HG02798 (cell line): ENCODE measurements around the gene MEA1.

ENCODE experiments used
- ATAC-seq: cut with Tn5 transposase; IDR thresholded peaks from one replicate; pipeline ENCODE4 v1.9.1; 2021; ENCODE audit warnings: mild to moderate bottlenecking; ENCODE audit not compliant: unreplicated experiment, poor library complexity

Gene MEA1

GRCh38 chr6:43040542-43041257 lies 27.0 kb upstream of the MEA1 start:
- no peak for ATAC-seq

- ATAC-seq: no peak
Measured at GRCh38 chr6:43038727-43039126, 25.0 kb upstream of the MEA1 start.

GRCh38 chr6:43037706-43038105 lies 24.0 kb upstream of the MEA1 start:
- no peak for ATAC-seq

- no peak for ATAC-seq
Measured at GRCh38 chr6:43037197-43037596, 23.5 kb upstream of the MEA1 start.

GRCh38 chr6:43036712-43037111 lies 23.0 kb upstream of the MEA1 start:
- no peak for ATAC-seq

- no peak for ATAC-seq
Measured at GRCh38 chr6:43035495-43036194, 21.9 kb upstream of the MEA1 start.

GRCh38 chr6:43034190-43034525 lies 20.4 kb upstream of the MEA1 start:
- no peak for ATAC-seq

- ATAC-seq: no peak
Measured at GRCh38 chr6:43033496-43034189, 19.9 kb upstream of the MEA1 start.

- no peak for ATAC-seq
Measured at GRCh38 chr6:43032326-43032725, 18.6 kb upstream of the MEA1 start.

- no peak for ATAC-seq
Measured at GRCh38 chr6:43029120-43029519, 15.4 kb upstream of the MEA1 start.

GRCh38 chr6:43026365-43026764 lies 12.6 kb upstream of the MEA1 start:
- ATAC-seq: no peak

- ATAC-seq: no peak
Measured at GRCh38 chr6:43024436-43024835, 10.7 kb upstream of the MEA1 start.

GRCh38 chr6:43021270-43022047 lies 7.7 kb upstream of the MEA1 start, which contains the start of gene RRP36:
RRP36 (plus strand) TSS chr6:43021623; CDS start chr6:43021655, 32 bp downstream.
- peak; percentile 82 for ATAC-seq

- ATAC-seq: no peak
Measured at GRCh38 chr6:43020847-43021246, 7.1 kb upstream of the MEA1 start.

- ATAC-seq: no peak
Measured at GRCh38 chr6:43020052-43020705, 6.4 kb upstream of the MEA1 start.

GRCh38 chr6:43019152-43019551 lies 5.4 kb upstream of the MEA1 start:
- ATAC-seq: no peak

- no peak for ATAC-seq
Measured at GRCh38 chr6:43016943-43017334, 3.2 kb upstream of the MEA1 start.

GRCh38 chr6:43016176-43016942 lies 2.6 kb upstream of the MEA1 start:
- no peak for ATAC-seq

- no peak for ATAC-seq
Measured at GRCh38 chr6:43014434-43014909, 726 bp upstream of the MEA1 start.
